Measurements from ENCODE around the gene TXNRD2.

DNA sequence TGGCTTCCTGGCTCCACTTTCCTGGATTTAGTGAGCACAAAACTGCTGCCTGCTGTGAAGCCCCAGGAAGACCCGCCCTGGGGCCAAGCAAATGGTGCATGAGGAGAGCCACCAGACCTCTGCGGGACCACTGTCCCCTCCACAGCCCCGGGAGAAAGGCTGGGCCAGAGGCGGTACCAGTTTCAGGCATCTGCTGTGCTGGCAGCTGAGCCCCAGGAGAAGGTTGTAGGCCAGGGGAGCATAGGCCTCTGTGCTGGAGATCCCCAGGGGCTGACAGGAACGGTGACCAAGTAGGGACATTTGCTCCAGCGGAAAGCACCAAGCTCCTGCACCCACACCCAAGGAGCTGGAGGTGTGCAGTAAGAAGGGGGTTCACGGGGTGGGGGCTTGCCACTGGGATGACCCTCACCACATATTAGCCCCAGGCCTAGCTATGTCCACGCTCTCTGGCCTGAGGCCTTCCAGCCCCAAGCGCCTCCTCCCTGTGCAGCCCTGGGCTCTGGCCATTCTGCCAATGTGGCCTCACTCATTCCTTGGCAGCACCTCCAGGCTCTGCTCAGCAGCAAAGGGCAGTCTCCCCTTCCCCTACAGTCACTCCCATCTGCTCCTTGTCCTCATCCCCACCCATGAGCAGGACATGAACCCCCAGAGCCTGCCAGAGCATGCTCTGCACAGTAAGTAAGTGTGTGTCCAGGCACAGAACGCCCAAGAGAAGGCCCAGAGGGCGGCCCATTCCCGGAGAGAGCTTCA lies 24.1 kb downstream of the TXNRD2 start:
- TF ChIP-seq, protein P1, sequence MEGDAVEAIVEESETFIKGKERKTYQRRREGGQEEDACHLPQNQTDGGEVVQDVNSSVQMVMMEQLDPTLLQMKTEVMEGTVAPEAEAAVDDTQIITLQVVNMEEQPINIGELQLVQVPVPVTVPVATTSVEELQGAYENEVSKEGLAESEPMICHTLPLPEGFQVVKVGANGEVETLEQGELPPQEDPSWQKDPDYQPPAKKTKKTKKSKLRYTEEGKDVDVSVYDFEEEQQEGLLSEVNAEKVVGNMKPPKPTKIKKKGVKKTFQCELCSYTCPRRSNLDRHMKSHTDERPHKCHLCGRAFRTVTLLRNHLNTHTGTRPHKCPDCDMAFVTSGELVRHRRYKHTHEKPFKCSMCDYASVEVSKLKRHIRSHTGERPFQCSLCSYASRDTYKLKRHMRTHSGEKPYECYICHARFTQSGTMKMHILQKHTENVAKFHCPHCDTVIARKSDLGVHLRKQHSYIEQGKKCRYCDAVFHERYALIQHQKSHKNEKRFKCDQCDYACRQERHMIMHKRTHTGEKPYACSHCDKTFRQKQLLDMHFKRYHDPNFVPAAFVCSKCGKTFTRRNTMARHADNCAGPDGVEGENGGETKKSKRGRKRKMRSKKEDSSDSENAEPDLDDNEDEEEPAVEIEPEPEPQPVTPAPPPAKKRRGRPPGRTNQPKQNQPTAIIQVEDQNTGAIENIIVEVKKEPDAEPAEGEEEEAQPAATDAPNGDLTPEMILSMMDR (IDR thresholded peaks at IDR 0.05), result no peak
- TF ChIP-seq EP300 (IDR thresholded peaks at IDR 0.05) (no peak), POLR2A (IDR thresholded peaks at IDR 0.05) (no peak), POLR2AphosphoS5 (IDR thresholded peaks at IDR 0.05) (no peak)
